ENCODE measurements around the gene KRTAP10-2.

KRTAP10-2 gene

GRCh38 chr21:44527156-44527982 lies 23.9 kb downstream of the KRTAP10-2 start:
- no peak for TF ChIP-seq JUND (IDR thresholded peaks at IDR 0.05; ENCODE audit: low read depth)
- DNase-seq (ENCODE audit: low read depth in 1 of 2, low spot score in 1 of 2) = no peak
- in situ Hi-C loops (cut with HindIII; ENCODE audit: low pct_unique_long_range_greater_than_20kb, low sequenced_read_pairs) = no loop called here

- TF ChIP-seq JUND (IDR thresholded peaks at IDR 0.05; ENCODE audit: low read depth) = no peak
- in situ Hi-C loops (cut with HindIII; ENCODE audit: low pct_unique_long_range_greater_than_20kb, low sequenced_read_pairs) = no loop called here
- DNase-seq (ENCODE audit: low read depth in 1 of 2, low spot score in 1 of 2) = no peak
Observed at GRCh38 chr21:44526096-44526997, 25.0 kb downstream of the KRTAP10-2 start.

- in situ Hi-C loops (cut with HindIII; ENCODE audit: low pct_unique_long_range_greater_than_20kb, low sequenced_read_pairs) = no loop called here
- no peak for DNase-seq (ENCODE audit: low read depth in 1 of 2, low spot score in 1 of 2)
- no peak for TF ChIP-seq JUND (IDR thresholded peaks at IDR 0.05; ENCODE audit: low read depth)
Observed at GRCh38 chr21:44525391-44526095, 25.8 kb downstream of the KRTAP10-2 start.

- in situ Hi-C loops (cut with HindIII; ENCODE audit: low pct_unique_long_range_greater_than_20kb, low sequenced_read_pairs) = no loop called here
- no peak for TF ChIP-seq JUND (IDR thresholded peaks at IDR 0.05; ENCODE audit: low read depth)
- DNase-seq (ENCODE audit: low read depth in 1 of 2, low spot score in 1 of 2) = no peak
Observed at GRCh38 chr21:44524414-44525371, 26.6 kb downstream of the KRTAP10-2 start.

- no peak for TF ChIP-seq JUND (IDR thresholded peaks at IDR 0.05; ENCODE audit: low read depth)
- in situ Hi-C loops (cut with HindIII; ENCODE audit: low pct_unique_long_range_greater_than_20kb, low sequenced_read_pairs) = no loop called here
- no peak for DNase-seq (ENCODE audit: low read depth in 1 of 2, low spot score in 1 of 2)
Observed at GRCh38 chr21:44523567-44524413, 27.5 kb downstream of the KRTAP10-2 start.

- no peak for DNase-seq (ENCODE audit: low read depth in 1 of 2, low spot score in 1 of 2)
- in situ Hi-C loops (cut with HindIII; ENCODE audit: low pct_unique_long_range_greater_than_20kb, low sequenced_read_pairs) = no loop called here
- no peak for TF ChIP-seq JUND (IDR thresholded peaks at IDR 0.05; ENCODE audit: low read depth)
Observed at GRCh38 chr21:44522753-44523204, 28.5 kb downstream of the KRTAP10-2 start.

GRCh38 chr21:44521928-44522752 lies 29.2 kb downstream of the KRTAP10-2 start:
- in situ Hi-C loops (cut with HindIII; ENCODE audit: low pct_unique_long_range_greater_than_20kb, low sequenced_read_pairs) = no loop called here

GRCh38 chr21:44521301-44521927 lies 29.9 kb downstream of the KRTAP10-2 start:
- no peak for TF ChIP-seq JUND (IDR thresholded peaks at IDR 0.05; ENCODE audit: low read depth)
- in situ Hi-C loops (cut with HindIII; ENCODE audit: low pct_unique_long_range_greater_than_20kb, low sequenced_read_pairs) = no loop called here
- DNase-seq (ENCODE audit: low read depth in 1 of 2, low spot score in 1 of 2) = no peak

More at GRCh38 chr21:44521928-44522752, 29.2 kb downstream of the KRTAP10-2 start:
- TF ChIP-seq JUND (IDR thresholded peaks at IDR 0.05; ENCODE audit: low read depth) = no peak
- no peak for DNase-seq (ENCODE audit: low read depth in 1 of 2, low spot score in 1 of 2)

Data from T47D (cell line).